ENCODE measurements around the gene VPS51.

Gene VPS51

DNA sequence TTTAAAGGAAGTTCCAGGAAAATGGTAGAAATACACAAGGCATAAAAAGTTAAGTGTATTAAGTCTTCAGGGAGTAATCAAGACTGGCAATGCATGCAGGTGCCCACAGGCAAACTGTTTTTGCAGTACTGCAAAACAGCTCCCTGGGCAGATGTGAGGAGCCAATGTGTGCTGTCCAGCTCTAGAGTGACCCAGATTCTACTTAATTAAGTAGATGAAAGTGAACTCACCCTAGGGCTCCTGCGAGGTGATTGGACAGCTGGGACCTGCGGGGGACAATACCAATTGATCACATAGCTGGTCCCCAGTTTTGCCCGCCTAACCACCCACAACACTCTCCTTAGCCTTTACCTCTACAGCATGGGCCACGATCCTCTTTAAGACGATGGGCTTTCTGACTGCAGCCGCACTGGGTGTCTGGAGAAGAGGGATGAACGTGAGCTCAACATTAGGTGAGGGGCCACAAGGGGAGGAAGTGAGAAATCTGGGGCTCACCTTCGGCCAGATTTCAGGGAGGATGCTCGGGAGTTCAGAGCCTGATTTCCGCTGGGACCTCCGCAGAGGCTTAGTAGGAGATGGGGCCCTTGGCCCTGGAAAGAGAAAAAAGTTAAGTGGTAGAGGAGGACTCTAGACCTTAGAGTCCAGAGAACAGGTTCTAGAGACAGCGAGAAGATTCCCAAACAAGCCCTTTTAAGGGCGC is 12.7 kb upstream of the VPS51 start:
- Histone ChIP-seq H3K36me3 (ENCODE audit: insufficient read depth, low read length) (peaks cover 34% of the 10 kb centered on the region), H3K4me3 (peak overlapping the region; percentile 84), H3K27ac (peak overlapping the region; percentile 85), H3K9me3 (ENCODE audit: low read depth, low read length) (no peaks in the 10 kb centered on the region), H3K9ac (ENCODE audit: insufficient read length) (peak overlapping the region; percentile 89)
- TF ChIP-seq FOXP2 (optimal IDR thresholded peaks at IDR 0.05; ENCODE audit: control extremely low read depth, extremely low read length, insufficient read depth) (no peak), EZH2 (IDR thresholded peaks at IDR 0.05) (no peak), POLR2AphosphoS5 (IDR thresholded peaks at IDR 0.05; ENCODE audit: borderline replicate concordance, low read depth, low read length) (no peak)
- DNase-seq (ENCODE audit: low read depth, low spot score): no peak

- TF ChIP-seq POLR2AphosphoS5 (IDR thresholded peaks at IDR 0.05; ENCODE audit: borderline replicate concordance, low read depth, low read length): peak; percentile 83; the same call in 1 of the 2 replicates
- TF ChIP-seq FOXP2 (optimal IDR thresholded peaks at IDR 0.05; ENCODE audit: control extremely low read depth, extremely low read length, insufficient read depth): no peak
- Histone ChIP-seq H3K9ac (ENCODE audit: insufficient read length) (peak within 1 kb of the TSS; percentile 89), H3K9me3 (ENCODE audit: low read depth, low read length) (no peaks in the 10 kb centered on the region), H3K4me3 (peak within 1 kb of the TSS; percentile 84), H3K27ac (peak within 1 kb of the TSS; percentile 85), H3K36me3 (ENCODE audit: insufficient read depth, low read length) (peaks cover 26% of the 10 kb centered on the region)
- peak; percentile 70 for DNase-seq (ENCODE audit: low read depth, low spot score)
Measured at GRCh38 chr11:65083834-65084597, 12.0 kb upstream of the VPS51 start, which contains the start of the genes CDCA5 and ZFPL1. Gene CDCA5 (minus strand): TSS chr11:65084040. CDS start chr11:65083978, 62 bp downstream. Gene ZFPL1 (plus strand): TSS chr11:65084222. CDS start chr11:65084699, 477 bp downstream.

DNA sequence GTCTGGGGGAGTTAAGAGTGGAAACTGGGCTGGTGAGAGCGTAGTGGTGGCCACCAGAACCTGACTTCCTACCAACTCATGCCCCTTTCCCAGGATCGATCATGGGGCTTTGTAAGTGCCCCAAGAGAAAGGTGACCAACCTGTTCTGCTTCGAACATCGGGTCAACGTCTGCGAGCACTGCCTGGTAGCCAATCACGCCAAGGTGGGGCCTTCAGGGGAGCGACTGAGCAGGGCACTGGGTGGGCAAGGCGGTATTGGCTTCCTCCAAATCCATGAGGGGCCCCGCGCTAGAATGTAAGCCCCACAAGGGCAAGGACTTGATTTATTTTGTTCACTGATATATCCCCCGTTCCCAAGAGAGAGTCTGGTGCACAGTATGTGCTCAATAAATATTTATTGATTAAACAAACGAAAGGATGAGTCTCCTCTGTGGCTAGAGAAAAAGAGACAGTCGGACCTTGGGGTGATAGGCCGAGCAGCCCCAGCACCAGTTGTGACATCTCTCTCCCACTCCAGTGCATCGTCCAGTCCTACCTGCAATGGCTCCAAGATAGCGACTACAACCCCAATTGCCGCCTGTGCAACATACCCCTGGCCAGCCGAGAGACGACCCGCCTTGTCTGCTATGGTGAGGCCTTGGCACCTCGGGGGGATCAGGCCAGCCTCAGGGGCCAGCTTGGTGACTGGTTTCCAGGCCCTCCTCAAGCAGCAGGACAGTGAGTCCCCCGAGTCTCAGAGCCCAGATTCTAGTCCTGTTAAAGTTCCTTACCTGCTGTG is 11.2 kb upstream of the VPS51 start:
- Histone ChIP-seq H3K9ac (ENCODE audit: insufficient read length) (peak overlapping the region; percentile 89), H3K4me3 (peak overlapping the region; percentile 84), H3K36me3 (ENCODE audit: insufficient read depth, low read length) (peaks cover 20% of the 10 kb centered on the region), H3K27ac (peak overlapping the region; percentile 85; the same call in 1 of the 2 replicates), H3K9me3 (ENCODE audit: low read depth, low read length) (no peaks in the 10 kb centered on the region)
- no peak for DNase-seq (ENCODE audit: low read depth, low spot score)
- TF ChIP-seq FOXP2 (optimal IDR thresholded peaks at IDR 0.05; ENCODE audit: control extremely low read depth, extremely low read length, insufficient read depth): no peak
- no peak for TF ChIP-seq POLR2AphosphoS5 (IDR thresholded peaks at IDR 0.05; ENCODE audit: borderline replicate concordance, low read depth, low read length)
- TF ChIP-seq EZH2 (IDR thresholded peaks at IDR 0.05): no peak

- DNase-seq (ENCODE audit: low read depth, low spot score): no peak
- Histone ChIP-seq H3K36me3 (ENCODE audit: insufficient read depth, low read length) (peaks cover 15% of the 10 kb centered on the region), H3K4me3 (no peak overlapping the region), H3K9me3 (ENCODE audit: low read depth, low read length) (no peaks in the 10 kb centered on the region), H3K27ac (no peak overlapping the region), H3K9ac (ENCODE audit: insufficient read length) (no peak overlapping the region)
- no peak for TF ChIP-seq FOXP2 (optimal IDR thresholded peaks at IDR 0.05; ENCODE audit: control extremely low read depth, extremely low read length, insufficient read depth)
- TF ChIP-seq POLR2AphosphoS5 (IDR thresholded peaks at IDR 0.05; ENCODE audit: borderline replicate concordance, low read depth, low read length): no peak
- TF ChIP-seq EZH2 (IDR thresholded peaks at IDR 0.05): no peak
Measured at GRCh38 chr11:65085446-65085845, 10.6 kb upstream of the VPS51 start.

- H3K9ac ChIP-seq (ENCODE audit: insufficient read length): no peak overlapping the region
- DNase-seq (ENCODE audit: low read depth, low spot score): no peak
- no peak overlapping the region for H3K27ac ChIP-seq
- H3K4me3 ChIP-seq: no peak overlapping the region
- no peaks in the 10 kb centered on the region for H3K9me3 ChIP-seq (ENCODE audit: low read depth, low read length)
- peaks cover 4% of the 10 kb centered on the region; the same call in 1 of the 2 replicates for H3K36me3 ChIP-seq (ENCODE audit: insufficient read depth, low read length)
- TF ChIP-seq EZH2 (IDR thresholded peaks at IDR 0.05) (no peak), FOXP2 (optimal IDR thresholded peaks at IDR 0.05; ENCODE audit: control extremely low read depth, extremely low read length, insufficient read depth) (no peak), POLR2AphosphoS5 (IDR thresholded peaks at IDR 0.05; ENCODE audit: borderline replicate concordance, low read depth, low read length) (no peak)
Measured at GRCh38 chr11:65086809-65087208, 9.2 kb upstream of the VPS51 start.

DNA sequence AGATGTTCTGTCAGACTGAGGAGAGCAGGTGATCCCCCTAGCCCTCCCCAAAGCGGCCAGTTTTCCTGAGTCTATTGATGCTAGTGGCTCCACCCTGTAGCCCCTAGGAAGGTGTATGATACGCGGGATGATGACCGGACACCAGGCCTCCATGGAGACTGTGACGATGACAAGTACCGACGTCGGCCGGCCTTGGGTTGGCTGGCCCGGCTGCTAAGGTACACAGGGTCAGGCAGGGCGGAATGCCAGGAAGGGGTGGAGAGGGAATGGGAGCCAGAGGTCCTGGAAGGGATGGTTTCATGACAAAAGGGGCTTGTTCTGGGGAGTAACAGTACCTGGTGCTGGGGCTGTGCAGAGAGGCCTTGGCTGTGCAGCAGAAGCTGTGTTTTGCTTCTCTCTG is 8.8 kb upstream of the VPS51 start:
- DNase-seq (ENCODE audit: low read depth, low spot score): no peak
- Histone ChIP-seq H3K36me3 (ENCODE audit: insufficient read depth, low read length) (no peaks in the 10 kb centered on the region; the same call in 1 of the 2 replicates), H3K9me3 (ENCODE audit: low read depth, low read length) (no peaks in the 10 kb centered on the region), H3K4me3 (no peak overlapping the region), H3K27ac (no peak overlapping the region), H3K9ac (ENCODE audit: insufficient read length) (no peak overlapping the region)
- no peak for TF ChIP-seq EZH2 (IDR thresholded peaks at IDR 0.05)
- no peak for TF ChIP-seq FOXP2 (optimal IDR thresholded peaks at IDR 0.05; ENCODE audit: control extremely low read depth, extremely low read length, insufficient read depth)
- TF ChIP-seq POLR2AphosphoS5 (IDR thresholded peaks at IDR 0.05; ENCODE audit: borderline replicate concordance, low read depth, low read length): no peak

DNA sequence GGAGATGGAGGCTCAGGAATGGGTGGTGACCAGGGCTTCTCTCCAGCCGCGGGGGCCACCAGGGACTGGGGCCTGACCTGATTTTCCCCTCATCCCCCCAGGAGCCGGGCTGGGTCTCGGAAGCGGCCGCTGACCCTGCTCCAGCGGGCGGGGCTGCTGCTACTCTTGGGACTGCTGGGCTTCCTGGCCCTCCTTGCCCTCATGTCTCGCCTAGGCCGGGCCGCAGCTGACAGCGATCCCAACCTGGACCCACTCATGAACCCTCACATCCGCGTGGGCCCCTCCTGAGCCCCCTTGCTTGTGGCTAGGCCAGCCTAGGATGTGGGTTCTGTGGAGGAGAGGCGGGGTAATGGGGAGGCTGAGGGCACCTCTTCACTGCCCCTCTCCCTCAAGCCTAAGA is 8.2 kb upstream of the VPS51 start:
- H3K36me3 ChIP-seq (ENCODE audit: insufficient read depth, low read length): no peaks in the 10 kb centered on the region; the same call in 1 of the 2 replicates
- TF ChIP-seq FOXP2 (optimal IDR thresholded peaks at IDR 0.05; ENCODE audit: control extremely low read depth, extremely low read length, insufficient read depth) (no peak), POLR2AphosphoS5 (IDR thresholded peaks at IDR 0.05; ENCODE audit: borderline replicate concordance, low read depth, low read length) (no peak), EZH2 (IDR thresholded peaks at IDR 0.05) (no peak)
- no peak for DNase-seq (ENCODE audit: low read depth, low spot score)

More for the DNA sequence above, 8.2 kb upstream of the VPS51 start:
- Histone ChIP-seq H3K4me3 (no peak overlapping the region), H3K9ac (ENCODE audit: insufficient read length) (no peak overlapping the region), H3K9me3 (ENCODE audit: low read depth, low read length) (no peaks in the 10 kb centered on the region), H3K27ac (no peak overlapping the region)

All from SK-N-MC (cell line).